ENCODE results near the gene SEPTIN8. TPM values are rescaled to one million over a fixed set of nuclear protein-coding genes. Genes with fewer than 3 reads are reported as not detected.

The SEPTIN8 gene
- 10.6 and 11.8 TPM in 2 replicates for total RNA-seq (2014; rRNA removed; shearing (Covaris generic))
- total RNA-seq (2022) = 12.8 and 15.5 TPM in 2 replicates
- Bru-seq, nascent RNA = percentile 33 among the genes with signal in this experiment
- percentile 52 among the genes with signal in this experiment for BruChase-seq, experiment 1, labeled RNA remaining after a 6-hour chase
- BruChase-seq, experiment 2, labeled RNA remaining after a 2-hour chase = percentile 42 among the genes with signal in this experiment
- long read RNA-seq, full-length matches to known transcripts = 9 of 19 reads
- long read RNA-seq, partial matches to known transcripts = 2 of 19 reads
- long read RNA-seq, other reads (novel, unspliced or antisense) = 8 of 19 reads

- Histone ChIP-seq H3K79me2 (ENCODE audit: insufficient read depth, low read depth, low read length) (no peaks in the 10 kb centered on the region), H4K20me1 (ENCODE audit: insufficient read depth, low read length) (no peaks in the 10 kb centered on the region), H3K27ac (ENCODE audit: low read depth, low read length, poor library complexity, severe bottlenecking) (no peak within 1 kb of the TSS), H3K4me2 (ENCODE audit: low read length) (peak within 1 kb of the TSS; percentile 68), H3K9me2 (ENCODE audit: insufficient read depth, low read length) (no peaks in the 10 kb centered on the region), H3K4me1 (ENCODE audit: insufficient read depth, low read length, poor library complexity, severe bottlenecking) (peaks cover 7% of the 10 kb centered on the region), H3K9me3 (ENCODE audit: low read length) (no peaks in the 10 kb centered on the region), H3K4me3 (ENCODE audit: low read depth, low read length, poor library complexity, severe bottlenecking) (peak within 1 kb of the TSS; percentile 70), H2AFZ (ENCODE audit: low read length) (peak within 1 kb of the TSS; percentile 83), H3K36me3 (ENCODE audit: insufficient read depth, low read length) (no peaks in the 10 kb centered on the region)
- TF ChIP-seq, protein P1, sequence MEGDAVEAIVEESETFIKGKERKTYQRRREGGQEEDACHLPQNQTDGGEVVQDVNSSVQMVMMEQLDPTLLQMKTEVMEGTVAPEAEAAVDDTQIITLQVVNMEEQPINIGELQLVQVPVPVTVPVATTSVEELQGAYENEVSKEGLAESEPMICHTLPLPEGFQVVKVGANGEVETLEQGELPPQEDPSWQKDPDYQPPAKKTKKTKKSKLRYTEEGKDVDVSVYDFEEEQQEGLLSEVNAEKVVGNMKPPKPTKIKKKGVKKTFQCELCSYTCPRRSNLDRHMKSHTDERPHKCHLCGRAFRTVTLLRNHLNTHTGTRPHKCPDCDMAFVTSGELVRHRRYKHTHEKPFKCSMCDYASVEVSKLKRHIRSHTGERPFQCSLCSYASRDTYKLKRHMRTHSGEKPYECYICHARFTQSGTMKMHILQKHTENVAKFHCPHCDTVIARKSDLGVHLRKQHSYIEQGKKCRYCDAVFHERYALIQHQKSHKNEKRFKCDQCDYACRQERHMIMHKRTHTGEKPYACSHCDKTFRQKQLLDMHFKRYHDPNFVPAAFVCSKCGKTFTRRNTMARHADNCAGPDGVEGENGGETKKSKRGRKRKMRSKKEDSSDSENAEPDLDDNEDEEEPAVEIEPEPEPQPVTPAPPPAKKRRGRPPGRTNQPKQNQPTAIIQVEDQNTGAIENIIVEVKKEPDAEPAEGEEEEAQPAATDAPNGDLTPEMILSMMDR (conservative IDR thresholded peaks at IDR 0.05; ENCODE audit: low read length) = no peak
- peak; percentile 31 for DNase-seq (ENCODE audit: low spot score)
- intact Hi-C loops (cut with micrococcal nuclease; ENCODE audit: unreplicated experiment) = no loop called here
- POLR2A ChIA-PET = no interaction called here
- CTCF ChIA-PET (ENCODE audit: unreplicated experiment) = no interaction called here
- BruUV-seq (replicated peaks) = no TSS peak
These were observed at the start of gene SEPTIN8 for GRCh38 chr5:132777209-132778069. Gene SEPTIN8, minus strand, starts transcription at chr5:132777239. Its CDS starts 102 bp downstream, at chr5:132777137.

GRCh38 chr5:132826424-132827082 lies 49.5 kb upstream of the SEPTIN8 start:
- ChIA-PET POLR2A (no interaction called here), CTCF (ENCODE audit: unreplicated experiment) (interaction anchor here (0.5 kb wide), 1 partner anchor 165 kb away, joined by 3 read pairs; no protein-coding TSS in a partner anchor)
- Histone ChIP-seq H3K27ac (ENCODE audit: low read depth, low read length, poor library complexity, severe bottlenecking) (no peak overlapping the region), H2AFZ (ENCODE audit: low read length) (no peak overlapping the region), H3K9me3 (ENCODE audit: low read length) (no peaks in the 10 kb centered on the region), H3K36me3 (ENCODE audit: insufficient read depth, low read length) (no peaks in the 10 kb centered on the region), H3K4me1 (ENCODE audit: insufficient read depth, low read length, poor library complexity, severe bottlenecking) (peaks cover 5% of the 10 kb centered on the region), H3K4me3 (ENCODE audit: low read depth, low read length, poor library complexity, severe bottlenecking) (no peak overlapping the region), H3K4me2 (ENCODE audit: low read length) (no peak overlapping the region), H3K79me2 (ENCODE audit: insufficient read depth, low read depth, low read length) (no peaks in the 10 kb centered on the region), H3K9me2 (ENCODE audit: insufficient read depth, low read length) (no peaks in the 10 kb centered on the region), H4K20me1 (ENCODE audit: insufficient read depth, low read length) (no peaks in the 10 kb centered on the region)
- no peak for DNase-seq (ENCODE audit: low spot score)
- no TSS peak for BruUV-seq (replicated peaks)
- intact Hi-C loops (cut with micrococcal nuclease; ENCODE audit: unreplicated experiment) = no loop called here
- TF ChIP-seq, protein P1 (conservative IDR thresholded peaks at IDR 0.05; ENCODE audit: low read length) = no peak
- no peak for TF ChIP-seq EZH2phosphoT487 (IDR thresholded peaks at IDR 0.05; ENCODE audit: borderline replicate concordance, low read depth, low read length)
